ENCODE results near the gene ATXN7.

The ATXN7 gene

DNA sequence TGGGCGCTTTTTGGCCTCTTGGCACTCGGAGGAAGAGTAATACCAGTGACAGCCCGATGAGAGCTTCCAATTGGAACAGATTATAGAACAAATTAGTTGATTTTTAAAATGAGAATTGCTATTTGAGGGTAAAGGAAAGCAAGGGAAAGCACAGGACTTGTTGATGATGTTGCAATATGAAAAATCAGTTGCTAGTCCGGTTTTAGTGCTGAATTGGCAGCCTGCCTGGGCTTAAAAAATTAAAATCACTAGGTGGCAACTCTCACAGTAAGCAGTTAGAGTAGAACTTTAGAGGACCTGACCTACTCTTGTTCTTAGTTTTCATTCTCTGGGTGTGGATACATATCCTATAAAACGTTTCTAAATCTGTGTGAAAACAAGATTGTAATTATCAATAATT is 50.6 kb downstream of the ATXN7 start:
- no peak overlapping the region for H3K9ac ChIP-seq (ENCODE audit: low read depth, low read length, poor library complexity, severe bottlenecking)
- H3K9me3 ChIP-seq (ENCODE audit: insufficient read depth, low read depth, low read length) = no peaks in the 10 kb centered on the region
- TF ChIP-seq EZH2phosphoT487 (IDR thresholded peaks at IDR 0.05; ENCODE audit: borderline replicate concordance) = no peak
- TF ChIP-seq, protein P1, sequence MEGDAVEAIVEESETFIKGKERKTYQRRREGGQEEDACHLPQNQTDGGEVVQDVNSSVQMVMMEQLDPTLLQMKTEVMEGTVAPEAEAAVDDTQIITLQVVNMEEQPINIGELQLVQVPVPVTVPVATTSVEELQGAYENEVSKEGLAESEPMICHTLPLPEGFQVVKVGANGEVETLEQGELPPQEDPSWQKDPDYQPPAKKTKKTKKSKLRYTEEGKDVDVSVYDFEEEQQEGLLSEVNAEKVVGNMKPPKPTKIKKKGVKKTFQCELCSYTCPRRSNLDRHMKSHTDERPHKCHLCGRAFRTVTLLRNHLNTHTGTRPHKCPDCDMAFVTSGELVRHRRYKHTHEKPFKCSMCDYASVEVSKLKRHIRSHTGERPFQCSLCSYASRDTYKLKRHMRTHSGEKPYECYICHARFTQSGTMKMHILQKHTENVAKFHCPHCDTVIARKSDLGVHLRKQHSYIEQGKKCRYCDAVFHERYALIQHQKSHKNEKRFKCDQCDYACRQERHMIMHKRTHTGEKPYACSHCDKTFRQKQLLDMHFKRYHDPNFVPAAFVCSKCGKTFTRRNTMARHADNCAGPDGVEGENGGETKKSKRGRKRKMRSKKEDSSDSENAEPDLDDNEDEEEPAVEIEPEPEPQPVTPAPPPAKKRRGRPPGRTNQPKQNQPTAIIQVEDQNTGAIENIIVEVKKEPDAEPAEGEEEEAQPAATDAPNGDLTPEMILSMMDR (conservative IDR thresholded peaks at IDR 0.05; ENCODE audit: low read length) = no peak
- no peak overlapping the region for H2AFZ ChIP-seq (ENCODE audit: low read length)
- peaks cover 68% of the 10 kb centered on the region for H3K79me2 ChIP-seq (ENCODE audit: insufficient read depth, low read length)
- peak overlapping the region; percentile 75 for H3K4me2 ChIP-seq (ENCODE audit: low read depth, low read length, poor library complexity, severe bottlenecking)
- H3K9me2 ChIP-seq (replicated peaks; ENCODE audit: low read depth, low read length) = no peaks in the 10 kb centered on the region
- no peaks in the 10 kb centered on the region; the same call in 1 of the 2 replicates for H3F3A ChIP-seq (ENCODE audit: low read depth)
- peaks cover 35% of the 10 kb centered on the region; the same call in 1 of the 2 replicates for H3K36me3 ChIP-seq (ENCODE audit: insufficient read depth, low read length)
- peaks cover 27% of the 10 kb centered on the region for H3K4me1 ChIP-seq (ENCODE audit: insufficient read depth, low read length, poor library complexity, severe bottlenecking)
- peaks cover 37% of the 10 kb centered on the region for H4K20me1 ChIP-seq (ENCODE audit: insufficient read depth, low read length, poor library complexity, severe bottlenecking)
- no peaks in the 10 kb centered on the region for H3K27me3 ChIP-seq (ENCODE audit: insufficient read depth, low read length, poor library complexity, severe bottlenecking)
- no peak overlapping the region for H3K4me3 ChIP-seq (ENCODE audit: low read length, poor library complexity, severe bottlenecking)

DNA sequence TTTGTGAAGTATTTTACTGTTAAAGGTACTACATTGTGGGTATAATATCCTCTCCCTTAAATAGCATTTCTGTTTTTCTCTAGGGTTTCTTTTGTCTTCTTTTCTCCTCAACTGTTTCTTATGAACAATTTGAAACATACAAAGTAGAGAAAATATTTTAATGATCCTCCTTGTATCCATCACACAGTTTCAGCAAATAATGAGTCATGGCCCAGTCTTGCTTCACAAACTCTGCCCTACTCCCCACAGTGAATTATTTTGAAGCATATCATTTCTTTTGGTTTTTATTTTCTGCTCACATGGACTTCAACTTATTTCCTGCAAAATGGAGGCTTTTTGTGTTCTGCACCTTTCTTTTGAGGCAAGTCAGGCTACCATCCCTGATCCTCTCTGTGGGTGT is 54.7 kb downstream of the ATXN7 start:
- H3K9ac ChIP-seq (ENCODE audit: low read depth, low read length, poor library complexity, severe bottlenecking) = no peak overlapping the region
- H3K9me3 ChIP-seq (ENCODE audit: insufficient read depth, low read depth, low read length) = no peaks in the 10 kb centered on the region
- TF ChIP-seq, protein P1 (conservative IDR thresholded peaks at IDR 0.05; ENCODE audit: low read length) = no peak
- TF ChIP-seq EZH2phosphoT487 (IDR thresholded peaks at IDR 0.05; ENCODE audit: borderline replicate concordance) = no peak
- no peak overlapping the region for H3K4me3 ChIP-seq (ENCODE audit: low read length, poor library complexity, severe bottlenecking)
- no peaks in the 10 kb centered on the region for H3F3A ChIP-seq (ENCODE audit: low read depth)
- peaks cover 59% of the 10 kb centered on the region for H3K36me3 ChIP-seq (ENCODE audit: insufficient read depth, low read length)
- H3K27me3 ChIP-seq (ENCODE audit: insufficient read depth, low read length, poor library complexity, severe bottlenecking) = no peaks in the 10 kb centered on the region
- H3K4me1 ChIP-seq (ENCODE audit: insufficient read depth, low read length, poor library complexity, severe bottlenecking) = peaks cover 11% of the 10 kb centered on the region
- no peaks in the 10 kb centered on the region for H3K9me2 ChIP-seq (replicated peaks; ENCODE audit: low read depth, low read length)
- H2AFZ ChIP-seq (ENCODE audit: low read length) = no peak overlapping the region
- peaks cover 16% of the 10 kb centered on the region for H4K20me1 ChIP-seq (ENCODE audit: insufficient read depth, low read length, poor library complexity, severe bottlenecking)
- H3K4me2 ChIP-seq (ENCODE audit: low read depth, low read length, poor library complexity, severe bottlenecking) = no peak overlapping the region
- H3K79me2 ChIP-seq (ENCODE audit: insufficient read depth, low read length) = peaks cover 57% of the 10 kb centered on the region

DNA sequence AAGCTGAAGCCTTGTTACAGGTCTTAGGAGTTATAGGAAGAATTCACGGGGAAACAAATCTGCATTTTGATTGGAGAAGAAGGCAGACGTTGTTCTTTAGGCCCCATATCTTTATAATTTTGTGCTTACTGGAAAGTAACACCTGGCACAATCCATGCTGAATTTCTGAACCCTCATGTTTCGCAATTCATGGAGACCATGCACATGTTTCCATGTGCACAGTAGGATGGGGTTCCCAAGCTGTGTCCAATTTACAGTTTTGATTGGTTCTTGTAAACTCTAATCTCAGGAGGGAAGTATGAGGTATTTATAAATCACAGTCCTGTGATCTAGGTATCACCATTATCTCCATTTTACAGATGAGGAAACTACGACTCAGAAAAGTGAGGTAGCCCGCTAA is 56.3 kb downstream of the ATXN7 start:
- Histone ChIP-seq H3K9me2 (replicated peaks; ENCODE audit: low read depth, low read length) (no peaks in the 10 kb centered on the region), H3K9me3 (ENCODE audit: insufficient read depth, low read depth, low read length) (no peaks in the 10 kb centered on the region), H3K4me3 (ENCODE audit: low read length, poor library complexity, severe bottlenecking) (no peak overlapping the region), H3K4me1 (ENCODE audit: insufficient read depth, low read length, poor library complexity, severe bottlenecking) (peaks cover 7% of the 10 kb centered on the region), H3K27me3 (ENCODE audit: insufficient read depth, low read length, poor library complexity, severe bottlenecking) (no peaks in the 10 kb centered on the region), H3K79me2 (ENCODE audit: insufficient read depth, low read length) (peaks cover 53% of the 10 kb centered on the region), H2AFZ (ENCODE audit: low read length) (no peak overlapping the region), H3K36me3 (ENCODE audit: insufficient read depth, low read length) (peaks cover 76% of the 10 kb centered on the region), H3K9ac (ENCODE audit: low read depth, low read length, poor library complexity, severe bottlenecking) (no peak overlapping the region), H3K4me2 (ENCODE audit: low read depth, low read length, poor library complexity, severe bottlenecking) (no peak overlapping the region), H4K20me1 (ENCODE audit: insufficient read depth, low read length, poor library complexity, severe bottlenecking) (peaks cover 11% of the 10 kb centered on the region), H3F3A (ENCODE audit: low read depth) (no peaks in the 10 kb centered on the region)
- TF ChIP-seq EZH2phosphoT487 (IDR thresholded peaks at IDR 0.05; ENCODE audit: borderline replicate concordance) = no peak
- TF ChIP-seq, protein P1 (conservative IDR thresholded peaks at IDR 0.05; ENCODE audit: low read length) = no peak

All from Loucy (cell line).